GM19324 (cell line): ENCODE data around the gene ALDH1A3.
"Not testable (repeated sequence)": the region's sequence is repeated elsewhere in the genome, so short reads cannot be mapped to it uniquely, and the experiment has no call there.

Source experiments
- ATAC-seq: cut with Tn5 transposase; IDR thresholded peaks from one replicate; pipeline ENCODE4 v1.9.1; 2021; ENCODE audit warnings: mild to moderate bottlenecking, moderate library complexity; ENCODE audit not compliant: unreplicated experiment, low FRiP score

The ALDH1A3 gene

DNA sequence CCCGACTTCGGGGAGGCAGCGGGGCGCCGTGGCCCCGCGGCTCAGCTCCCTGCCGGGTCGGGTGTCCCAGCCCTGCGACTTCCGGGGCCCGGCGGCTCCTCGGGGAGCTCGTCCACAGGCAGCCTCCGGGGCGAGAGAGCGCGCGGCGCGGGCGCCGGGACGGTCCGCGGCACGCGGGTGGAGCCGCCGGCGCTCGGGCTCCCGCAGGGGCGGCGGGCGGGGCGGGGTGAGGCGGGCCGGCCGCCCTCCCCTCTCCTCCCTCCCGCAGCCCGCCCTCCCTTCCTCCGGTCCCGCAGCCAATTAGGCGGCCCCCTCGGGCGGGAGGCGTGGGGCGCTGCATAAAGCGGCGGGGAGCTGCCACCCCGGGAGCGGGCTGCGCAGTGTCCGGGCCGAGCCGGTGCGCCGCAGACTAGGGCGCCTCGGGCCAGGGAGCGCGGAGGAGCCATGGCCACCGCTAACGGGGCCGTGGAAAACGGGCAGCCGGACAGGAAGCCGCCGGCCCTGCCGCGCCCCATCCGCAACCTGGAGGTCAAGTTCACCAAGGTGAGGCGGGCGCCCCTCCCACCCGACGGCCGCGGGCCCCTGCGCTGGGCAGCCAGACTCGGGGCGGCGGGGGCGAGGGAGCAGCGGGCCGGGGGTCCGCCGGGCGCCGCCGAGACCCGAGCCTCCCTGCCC, at the start of gene ALDH1A3:
TSS of gene ALDH1A3 (plus strand) at position 368 of the 675 bp plus-strand sequence. CDS start at position 445, 77 bp downstream.
- no peak for ATAC-seq

GRCh38 chr15:100831467-100831866, 48.2 kb upstream of the ALDH1A3 start:
- no peak for ATAC-seq

DNA sequence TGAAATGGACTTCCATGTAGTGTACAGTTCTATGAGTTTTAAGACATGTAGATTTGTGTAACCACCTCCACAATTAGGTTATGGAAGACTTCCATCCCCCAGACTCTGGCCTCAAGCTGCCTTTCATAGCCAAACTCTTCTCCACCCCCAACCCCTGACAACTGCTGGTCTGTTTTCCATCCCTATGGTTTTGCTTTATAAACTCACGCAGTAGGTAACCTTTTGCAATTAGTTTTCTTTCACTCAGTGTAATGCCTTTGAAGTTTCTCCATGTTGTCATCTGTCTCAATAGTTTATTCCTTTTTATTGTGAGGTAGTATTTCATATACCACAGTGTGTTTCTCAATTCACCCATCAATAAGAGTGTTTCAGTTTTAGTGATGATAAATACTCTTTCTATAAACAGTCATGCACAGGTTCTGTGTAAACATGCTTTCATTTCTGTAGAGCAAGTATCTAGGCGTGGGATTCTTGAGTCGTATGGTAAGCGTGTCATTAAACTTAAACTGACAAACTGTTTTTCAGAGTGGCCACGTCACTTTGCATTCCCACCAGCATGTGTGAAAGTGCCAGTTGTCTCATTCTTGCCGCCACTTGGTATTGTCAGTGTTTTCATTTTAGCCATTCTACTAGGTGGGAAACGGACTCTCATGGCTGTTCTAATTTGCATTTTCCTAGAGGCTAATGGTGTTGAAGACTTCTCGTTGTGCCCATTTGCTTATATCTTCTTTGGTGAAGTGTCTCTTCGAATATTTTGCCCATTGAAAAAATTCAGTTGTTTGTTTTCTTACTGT, 47.3 kb upstream of the ALDH1A3 start:
- ATAC-seq: no peak

GRCh38 chr15:100833417-100834389, 45.9 kb upstream of the ALDH1A3 start:
- ATAC-seq: no peak

- ATAC-seq: no peak
Observed at GRCh38 chr15:100834731-100835130, 44.9 kb upstream of the ALDH1A3 start.

- no peak for ATAC-seq
Observed at GRCh38 chr15:100835636-100836035, 44.0 kb upstream of the ALDH1A3 start.

- no peak for ATAC-seq
Observed at GRCh38 chr15:100836501-100836900, 43.1 kb upstream of the ALDH1A3 start.

DNA sequence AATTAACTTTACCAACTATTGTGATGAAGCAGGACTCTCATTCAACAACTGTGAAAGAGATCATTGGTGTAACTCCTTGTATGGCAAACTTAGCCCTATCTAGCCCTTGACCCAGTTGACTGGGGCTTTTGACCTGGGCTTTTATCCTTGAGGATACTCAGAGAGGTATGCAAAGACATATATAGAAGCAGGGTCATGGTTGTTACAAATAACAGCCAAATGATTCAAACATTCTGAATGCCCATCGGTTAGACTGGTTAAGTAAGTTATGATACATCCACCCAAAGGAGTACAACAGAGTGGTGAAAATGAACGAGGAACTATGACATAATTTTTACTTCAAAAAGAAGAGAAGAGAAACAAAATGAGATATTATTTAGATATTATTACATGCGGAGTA, 38.2 kb upstream of the ALDH1A3 start:
- no peak for ATAC-seq

GRCh38 chr15:100842756-100843730, 36.6 kb upstream of the ALDH1A3 start:
- no peak for ATAC-seq

DNA sequence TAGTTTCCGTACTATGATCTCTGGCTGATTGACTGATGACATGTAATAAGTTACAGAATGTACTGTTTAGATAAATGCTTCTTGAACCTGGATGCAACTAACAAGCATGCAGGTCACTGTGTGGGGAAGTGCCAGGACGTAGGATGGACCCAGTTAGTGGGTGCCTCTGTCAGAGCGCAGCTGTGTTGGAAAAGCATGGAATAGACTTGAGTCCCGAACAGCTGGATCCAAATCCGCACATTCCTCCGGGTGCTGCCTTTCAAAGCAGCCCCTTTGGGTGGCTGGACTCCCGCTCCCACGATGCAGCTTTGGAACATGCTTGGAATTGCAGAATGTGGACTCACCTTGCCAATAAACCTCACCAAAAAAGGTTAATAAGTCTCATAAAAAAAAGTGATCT, 35.5 kb upstream of the ALDH1A3 start:
- no peak for ATAC-seq

DNA sequence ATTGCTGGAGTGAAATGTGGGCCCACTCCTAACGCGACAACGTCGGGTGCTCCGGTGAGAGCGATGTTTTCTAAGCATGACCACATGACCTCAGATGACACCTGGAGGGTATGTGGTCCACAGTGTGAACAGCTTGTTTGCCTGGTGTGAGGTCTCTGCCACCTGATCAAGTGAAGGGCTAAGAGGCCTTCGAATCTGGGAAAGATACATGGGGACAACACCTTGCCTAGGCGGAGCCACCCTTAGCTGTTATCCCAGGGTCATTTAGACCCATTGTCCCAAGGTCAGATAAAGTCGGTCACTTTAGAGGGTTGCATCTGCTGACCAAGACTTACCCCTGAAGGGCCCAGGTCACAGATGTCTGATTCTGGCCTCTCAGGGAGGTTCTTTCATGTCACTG, 34.9 kb upstream of the ALDH1A3 start:
- no peak for ATAC-seq

DNA sequence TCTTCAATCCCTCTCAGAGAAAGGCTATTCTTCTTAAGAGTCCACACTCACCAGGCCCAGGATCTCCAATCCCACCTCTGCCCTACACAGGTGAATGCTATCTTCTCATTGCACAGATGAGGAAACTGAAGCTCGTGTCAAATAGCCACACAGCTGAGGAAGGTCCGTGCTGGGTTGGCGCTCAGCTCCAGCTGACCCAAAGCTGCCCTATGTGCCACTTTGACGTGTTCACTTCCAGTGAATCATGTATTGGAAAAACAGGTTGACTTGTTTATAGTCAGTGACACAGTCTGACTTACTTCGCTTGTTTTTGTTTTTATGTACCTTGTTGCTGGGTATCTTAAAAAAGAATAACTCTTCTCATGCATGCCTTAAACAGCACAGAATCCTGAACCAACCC, 32.4 kb upstream of the ALDH1A3 start:
- ATAC-seq: no peak

- ATAC-seq: no peak
Observed at GRCh38 chr15:100849021-100849854, 30.4 kb upstream of the ALDH1A3 start.

DNA sequence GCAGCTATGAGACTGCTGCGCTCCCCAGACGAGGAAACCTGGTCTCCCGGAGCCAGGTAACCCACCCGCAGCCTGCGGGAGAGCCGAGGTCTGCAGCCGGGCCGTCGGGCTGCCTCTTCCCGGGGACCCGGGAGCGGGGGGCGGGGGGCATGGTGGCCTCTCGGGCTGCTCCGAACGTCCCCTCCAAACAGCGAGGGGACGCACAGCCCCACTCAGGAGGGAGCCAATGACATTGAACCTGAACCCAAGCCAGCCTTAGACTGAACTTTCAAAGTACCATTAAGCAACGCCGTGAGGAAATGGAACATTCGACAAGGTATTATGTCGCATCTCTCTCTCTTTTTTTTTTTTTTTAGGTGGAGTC, 29.8 kb upstream of the ALDH1A3 start:
- no peak for ATAC-seq

DNA sequence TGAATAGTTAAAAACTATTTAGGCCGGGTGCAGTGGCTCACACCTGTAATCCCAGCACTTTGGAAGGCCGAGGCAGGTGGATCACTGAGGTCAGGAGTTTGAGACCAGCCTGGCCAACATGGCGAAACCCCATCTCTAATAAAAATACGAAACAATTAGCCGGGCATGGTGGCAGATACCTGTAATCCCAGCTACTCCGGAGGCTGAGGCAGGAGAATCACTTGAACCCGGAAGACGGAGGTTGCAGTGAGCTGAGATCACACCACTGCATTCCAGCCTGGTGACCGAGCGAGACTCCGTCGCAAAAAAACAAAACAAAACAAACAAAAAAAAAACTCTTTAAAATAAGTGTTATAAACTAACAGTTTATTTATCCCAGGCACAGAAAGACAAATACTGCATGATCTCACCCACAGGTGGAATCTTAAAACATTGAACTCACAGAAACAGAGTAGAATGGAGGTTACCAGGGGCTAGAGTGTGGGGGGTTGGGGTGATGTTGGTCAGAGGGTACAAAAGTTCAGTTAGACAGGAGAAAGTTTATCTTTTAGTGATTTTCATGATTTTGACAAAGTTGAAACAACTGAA, 28.1 kb upstream of the ALDH1A3 start:
- not testable (repeated sequence) for ATAC-seq

GRCh38 chr15:100852630-100853029, 27.0 kb upstream of the ALDH1A3 start:
- no peak for ATAC-seq

- no peak for ATAC-seq
Observed at GRCh38 chr15:100853676-100854440, 25.8 kb upstream of the ALDH1A3 start.

DNA sequence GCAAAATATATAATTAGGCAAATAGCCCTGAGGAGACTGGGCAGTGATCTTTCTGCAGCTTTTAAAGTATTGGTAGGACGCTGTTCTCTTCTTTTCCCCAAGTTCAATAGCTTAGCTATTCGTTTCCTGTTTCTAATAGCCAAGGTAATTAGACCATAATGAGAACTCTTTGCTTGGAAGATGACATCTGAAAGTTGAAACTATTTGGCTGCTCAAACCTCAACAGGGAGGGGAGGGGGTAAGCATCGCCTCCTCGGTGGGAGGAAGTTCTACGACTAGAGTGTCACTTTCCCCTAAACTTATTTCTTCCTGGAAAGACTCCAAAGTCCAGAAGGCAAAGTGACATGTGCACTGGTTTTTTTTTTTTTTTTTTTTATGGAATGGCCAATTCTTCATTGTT, 22.8 kb upstream of the ALDH1A3 start:
- ATAC-seq: no peak
